ENCODE measurements around the gene RYR1.
"Not testable (repeated sequence)": the region's sequence is repeated elsewhere in the genome, so short reads cannot be mapped to it uniquely, and the experiment has no call there.

RYR1 gene

GRCh38 chr19:38545596-38545995 is 112.1 kb downstream of the RYR1 start:
- TF ChIP-seq, protein P1, sequence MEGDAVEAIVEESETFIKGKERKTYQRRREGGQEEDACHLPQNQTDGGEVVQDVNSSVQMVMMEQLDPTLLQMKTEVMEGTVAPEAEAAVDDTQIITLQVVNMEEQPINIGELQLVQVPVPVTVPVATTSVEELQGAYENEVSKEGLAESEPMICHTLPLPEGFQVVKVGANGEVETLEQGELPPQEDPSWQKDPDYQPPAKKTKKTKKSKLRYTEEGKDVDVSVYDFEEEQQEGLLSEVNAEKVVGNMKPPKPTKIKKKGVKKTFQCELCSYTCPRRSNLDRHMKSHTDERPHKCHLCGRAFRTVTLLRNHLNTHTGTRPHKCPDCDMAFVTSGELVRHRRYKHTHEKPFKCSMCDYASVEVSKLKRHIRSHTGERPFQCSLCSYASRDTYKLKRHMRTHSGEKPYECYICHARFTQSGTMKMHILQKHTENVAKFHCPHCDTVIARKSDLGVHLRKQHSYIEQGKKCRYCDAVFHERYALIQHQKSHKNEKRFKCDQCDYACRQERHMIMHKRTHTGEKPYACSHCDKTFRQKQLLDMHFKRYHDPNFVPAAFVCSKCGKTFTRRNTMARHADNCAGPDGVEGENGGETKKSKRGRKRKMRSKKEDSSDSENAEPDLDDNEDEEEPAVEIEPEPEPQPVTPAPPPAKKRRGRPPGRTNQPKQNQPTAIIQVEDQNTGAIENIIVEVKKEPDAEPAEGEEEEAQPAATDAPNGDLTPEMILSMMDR (conservative IDR thresholded peaks at IDR 0.05; ENCODE audit: low read length), result no peak
- no peak overlapping the region for H3K4me3 ChIP-seq (ENCODE audit: low read length)
- peak; percentile 47 for DNase-seq (ENCODE audit: low read depth)

DNA sequence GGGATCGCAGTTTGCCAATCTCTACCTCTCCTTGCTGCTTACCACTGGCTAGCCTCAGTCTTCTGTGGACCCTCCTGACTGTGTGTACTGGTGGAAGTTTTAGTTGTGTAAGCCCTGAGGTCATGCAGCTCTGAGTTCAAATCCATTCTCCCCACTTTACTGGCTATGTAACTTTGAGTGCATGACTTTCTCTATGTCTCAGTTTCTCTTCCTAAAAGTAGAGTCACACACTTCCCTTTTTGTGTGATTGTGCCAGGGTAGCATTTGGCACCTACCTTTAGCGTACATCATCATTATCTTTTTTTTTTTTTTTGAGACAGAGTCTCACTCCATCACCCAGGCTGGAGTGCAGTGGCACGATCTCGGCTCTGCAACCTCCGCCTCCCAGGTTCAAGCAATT is 113.9 kb downstream of the RYR1 start:
- DNase-seq (ENCODE audit: low read depth), result no peak
- no peak overlapping the region for H3K4me3 ChIP-seq (ENCODE audit: low read length)
- TF ChIP-seq, protein P1 (conservative IDR thresholded peaks at IDR 0.05; ENCODE audit: low read length), result no peak

DNA sequence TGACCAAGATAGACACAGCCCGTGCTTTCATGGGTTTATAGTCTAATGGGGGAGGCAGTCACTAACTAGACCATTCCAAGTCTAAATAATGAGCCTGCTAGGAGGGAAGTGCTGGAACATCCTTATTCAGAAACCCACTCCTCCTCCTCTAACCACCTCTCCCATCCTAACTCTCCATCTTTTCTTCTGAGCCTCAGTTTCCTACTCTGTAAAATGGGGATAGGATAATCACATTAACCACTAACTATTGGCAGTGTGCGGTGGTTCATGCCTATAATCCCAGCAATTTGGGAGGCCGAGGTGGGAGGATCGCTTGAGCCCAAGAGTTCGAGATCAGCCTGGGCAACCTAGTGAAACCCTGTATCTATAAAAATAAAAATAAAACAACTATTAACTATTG is 115.6 kb downstream of the RYR1 start:
- no peak for DNase-seq (ENCODE audit: low read depth)
- TF ChIP-seq, protein P1 (conservative IDR thresholded peaks at IDR 0.05; ENCODE audit: low read length), result no peak
- no peak overlapping the region for H3K4me3 ChIP-seq (ENCODE audit: low read length)

- no peak overlapping the region for H3K4me3 ChIP-seq (ENCODE audit: low read length)
- TF ChIP-seq, protein P1 (conservative IDR thresholded peaks at IDR 0.05; ENCODE audit: low read length), result no peak
- no peak for DNase-seq (ENCODE audit: low read depth)
Observed at GRCh38 chr19:38549942-38550341, 116.5 kb downstream of the RYR1 start.

GRCh38 chr19:38550376-38550775 is 116.9 kb downstream of the RYR1 start:
- DNase-seq (ENCODE audit: low read depth), result no peak
- TF ChIP-seq, protein P1 (conservative IDR thresholded peaks at IDR 0.05; ENCODE audit: low read length), result no peak
- H3K4me3 ChIP-seq (ENCODE audit: low read length), result no peak overlapping the region

- DNase-seq (ENCODE audit: low read depth), result no peak
- no peak overlapping the region for H3K4me3 ChIP-seq (ENCODE audit: low read length)
- TF ChIP-seq, protein P1 (conservative IDR thresholded peaks at IDR 0.05; ENCODE audit: low read length), result no peak
Observed at GRCh38 chr19:38551450-38551813, 117.9 kb downstream of the RYR1 start.

GRCh38 chr19:38553239-38553638 is 119.7 kb downstream of the RYR1 start:
- DNase-seq (ENCODE audit: low read depth); H3K4me3 ChIP-seq (ENCODE audit: low read length): not testable (repeated sequence)

DNA sequence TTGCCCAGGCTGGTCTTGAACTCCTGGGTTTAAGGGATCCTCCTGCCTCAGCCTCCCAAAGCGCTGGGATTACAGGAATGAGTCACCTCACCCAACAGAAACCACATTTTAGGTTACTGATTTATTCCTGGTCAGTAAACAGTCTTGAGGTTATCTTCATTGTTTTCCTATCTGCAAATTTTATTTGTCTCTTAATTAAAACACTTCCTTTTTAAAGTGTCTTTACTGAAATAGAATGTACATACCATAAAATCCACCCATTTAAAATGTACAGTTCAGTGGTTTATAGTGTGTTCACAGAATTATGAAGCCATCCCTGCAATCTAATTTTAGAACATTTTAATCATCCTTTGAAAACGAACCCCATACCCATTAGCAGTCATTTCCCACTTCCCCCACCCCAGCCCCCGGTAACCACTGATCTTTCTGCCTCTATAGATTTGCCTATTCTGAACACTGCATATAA is 121.2 kb downstream of the RYR1 start:
- no peak for DNase-seq (ENCODE audit: low read depth)
- TF ChIP-seq, protein P1 (conservative IDR thresholded peaks at IDR 0.05; ENCODE audit: low read length), result no peak
- H3K4me3 ChIP-seq (ENCODE audit: low read length), result no peak overlapping the region
